ENCODE results near the gene STAP2. TPM values are rescaled to one million over a fixed set of nuclear protein-coding genes. Genes with fewer than 3 reads are reported as not detected.

STAP2 gene
- total and polyA plus RNA-seq, 5 donors: 6.7 to 13.9 (median 10.9) TPM

DNA sequence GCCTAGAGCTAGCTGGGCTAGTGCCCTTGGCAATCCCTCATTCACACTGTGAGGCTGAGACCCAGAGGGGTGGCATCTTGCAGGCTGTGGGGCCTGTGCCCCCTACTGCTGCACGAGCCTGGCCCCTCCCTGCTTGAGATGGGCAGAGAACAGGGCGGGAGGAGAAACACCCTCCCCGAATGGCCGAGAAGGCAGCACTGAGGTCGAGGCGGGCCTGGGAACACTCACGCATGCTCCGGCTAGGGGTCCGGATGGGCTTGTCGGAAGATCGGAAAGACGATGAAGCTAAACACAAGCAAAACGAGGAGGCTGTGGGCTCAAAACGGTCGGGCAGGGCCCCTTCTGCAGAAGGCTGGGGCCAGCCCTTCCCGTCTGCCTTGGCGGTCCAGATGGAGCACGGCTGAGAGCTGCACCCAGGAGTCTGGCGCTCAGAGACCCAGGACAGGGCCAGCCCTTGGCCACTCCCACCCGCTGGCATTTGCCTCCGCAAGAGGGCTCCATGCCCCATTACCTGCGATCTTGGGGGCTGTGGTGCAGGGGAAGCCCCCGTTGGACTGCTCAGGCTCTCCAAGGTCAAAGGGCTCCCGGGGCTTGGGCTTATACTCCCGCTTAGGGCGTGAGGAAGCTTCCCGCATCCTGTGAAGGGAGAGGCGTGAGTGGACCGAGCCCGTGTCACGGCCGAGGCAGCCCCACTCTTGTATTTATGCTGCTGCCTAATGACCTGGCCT, 23.6 kb upstream of the STAP2 start:
- no peaks in the 10 kb centered on the region for H3K4me1 ChIP-seq (ENCODE audit: control insufficient read depth, insufficient read depth, low read length)
- WGBS: 84% methylated on average over 32 of the region's 32 CpGs
- intact Hi-C loops (cut with DNase I): no loop called here
- no peak overlapping the region for H3K4me3 ChIP-seq (ENCODE audit: low read length)
- ATAC-seq (no peak), DNase-seq (peak in 1 of 3 donors; percentile 33)
- H3K27ac ChIP-seq (ENCODE audit: low read length): no peak overlapping the region
- H3K9me3 ChIP-seq (ENCODE audit: control insufficient read depth, low read length): no peaks in the 10 kb centered on the region
- H3K27me3 ChIP-seq (ENCODE audit: control insufficient read depth, insufficient read depth): no peaks in the 10 kb centered on the region

DNA sequence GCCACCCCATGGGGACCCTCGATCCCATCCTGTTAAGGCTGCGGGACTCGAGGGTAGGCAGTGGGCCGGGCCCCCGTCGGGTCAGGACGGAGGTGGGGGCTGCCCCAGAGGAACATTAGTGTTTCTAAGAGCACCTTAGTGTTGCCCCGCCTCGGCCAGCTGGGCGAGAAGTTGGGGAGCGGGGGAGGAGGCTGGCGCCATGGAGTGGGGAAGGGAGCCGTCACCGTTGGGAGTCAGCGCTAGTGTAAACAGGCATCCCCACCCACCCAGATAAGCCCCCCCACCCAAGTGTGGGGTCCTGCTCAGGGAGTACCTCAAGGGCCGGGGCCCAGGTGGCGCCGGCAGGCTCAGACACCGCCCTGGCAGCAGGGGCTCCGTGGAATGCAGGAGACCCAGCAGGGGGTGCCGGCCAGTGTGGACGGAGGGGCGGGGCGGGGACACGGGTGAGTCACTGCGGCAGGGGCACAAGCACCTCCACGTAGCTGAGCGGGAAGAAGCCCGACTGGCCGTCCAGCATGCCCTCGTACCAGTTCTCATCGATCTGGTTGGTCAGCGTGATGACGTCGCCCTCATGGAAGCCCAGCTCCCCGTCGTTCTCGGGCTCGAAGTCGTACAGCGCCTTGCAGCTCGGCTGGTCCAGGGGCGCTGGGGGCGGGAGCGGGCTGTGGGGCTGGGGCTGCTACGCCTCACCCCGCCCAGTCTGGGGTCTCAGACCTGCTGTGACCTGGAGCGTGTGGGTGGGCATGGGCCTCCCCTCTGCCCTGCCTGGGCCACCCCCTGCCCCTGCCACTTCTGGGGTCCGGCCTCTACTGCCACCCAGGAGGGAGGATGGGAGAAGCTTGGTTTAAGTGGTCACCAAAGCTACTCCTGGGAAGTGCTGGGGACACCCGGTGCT, 22.8 kb upstream of the STAP2 start:
- 86% methylated on average over 50 of the region's 50 CpGs for WGBS
- H3K4me3 ChIP-seq (ENCODE audit: low read length): no peak overlapping the region
- peak in 2 of 3 donors; percentile 47 to 63 for DNase-seq
- ATAC-seq: no peak
- H3K4me1 ChIP-seq (ENCODE audit: control insufficient read depth, insufficient read depth, low read length): no peaks in the 10 kb centered on the region
- intact Hi-C loops (cut with DNase I): no loop called here
- no peak overlapping the region for H3K27ac ChIP-seq (ENCODE audit: low read length)
- no peaks in the 10 kb centered on the region for H3K9me3 ChIP-seq (ENCODE audit: control insufficient read depth, low read length)
- H3K27me3 ChIP-seq (ENCODE audit: control insufficient read depth, insufficient read depth): no peaks in the 10 kb centered on the region

GRCh38 chr19:4360641-4361151, 22.1 kb upstream of the STAP2 start:
- Histone ChIP-seq H3K4me1 (ENCODE audit: control insufficient read depth, insufficient read depth, low read length) (no peaks in the 10 kb centered on the region), H3K9me3 (ENCODE audit: control insufficient read depth, low read length) (no peaks in the 10 kb centered on the region), H3K27ac (ENCODE audit: low read length) (no peak overlapping the region), H3K4me3 (ENCODE audit: low read length) (no peak overlapping the region), H3K27me3 (ENCODE audit: control insufficient read depth, insufficient read depth) (no peaks in the 10 kb centered on the region)
- peak in 2 of 3 donors; percentile 57 to 66 for DNase-seq
- 69% methylated on average over 12 of the region's 12 CpGs for WGBS
- intact Hi-C loops (cut with DNase I): no loop called here
- no peak for ATAC-seq

DNA sequence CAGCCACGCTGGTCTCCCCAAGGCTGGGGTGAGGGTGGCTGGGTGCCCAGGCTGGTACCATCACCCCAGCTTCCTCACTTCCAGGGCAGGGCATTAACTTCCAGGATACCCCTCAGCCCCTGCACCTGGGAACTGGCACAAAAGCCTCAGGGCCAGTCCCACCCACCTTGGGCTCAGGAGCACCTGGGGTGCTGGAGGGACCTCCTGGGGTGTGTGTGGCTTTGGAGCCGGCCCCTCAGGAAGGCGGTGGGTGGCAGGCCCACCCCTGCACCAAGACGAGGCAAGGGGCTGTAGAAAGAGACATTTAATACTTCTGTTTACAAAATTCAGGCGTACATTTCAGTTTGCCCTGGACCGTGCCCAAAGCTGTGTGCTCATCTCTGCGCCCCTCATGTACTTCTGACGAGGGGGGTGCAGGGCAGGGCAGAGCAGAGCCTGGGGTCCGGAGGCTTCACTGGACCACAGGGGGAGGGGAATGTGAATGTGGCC, 21.5 kb upstream of the STAP2 start:
- no peaks in the 10 kb centered on the region for H3K27me3 ChIP-seq (ENCODE audit: control insufficient read depth, insufficient read depth)
- H3K9me3 ChIP-seq (ENCODE audit: control insufficient read depth, low read length): no peaks in the 10 kb centered on the region
- no peaks in the 10 kb centered on the region for H3K4me1 ChIP-seq (ENCODE audit: control insufficient read depth, insufficient read depth, low read length)
- DNase-seq: no peak
- no peak overlapping the region for H3K27ac ChIP-seq (ENCODE audit: low read length)
- no peak overlapping the region for H3K4me3 ChIP-seq (ENCODE audit: low read length)
- no peak for ATAC-seq
- 82% methylated on average over 9 of the region's 9 CpGs for WGBS
- intact Hi-C loops (cut with DNase I): no loop called here

- Histone ChIP-seq H3K27me3 (ENCODE audit: control insufficient read depth, insufficient read depth) (no peaks in the 10 kb centered on the region), H3K4me1 (ENCODE audit: control insufficient read depth, insufficient read depth, low read length) (no peaks in the 10 kb centered on the region), H3K9me3 (ENCODE audit: control insufficient read depth, low read length) (no peaks in the 10 kb centered on the region), H3K27ac (ENCODE audit: low read length) (no peak overlapping the region), H3K4me3 (ENCODE audit: low read length) (no peak overlapping the region)
- intact Hi-C loops (cut with DNase I): loop anchor here in 1 of 4 donors (10.0 kb wide), 1 partner anchor 85 kb away; the partner anchor contains the start of gene SHD
- DNase-seq: peak in 1 of 3 donors; percentile 61
- 77% methylated on average over 13 of the region's 13 CpGs for WGBS
- ATAC-seq: no peak
Observed at GRCh38 chr19:4359627-4360000, 21.0 kb upstream of the STAP2 start.

GRCh38 chr19:4358709-4359626, 20.3 kb upstream of the STAP2 start:
- no peaks in the 10 kb centered on the region for H3K9me3 ChIP-seq (ENCODE audit: control insufficient read depth, low read length)
- no peaks in the 10 kb centered on the region for H3K4me1 ChIP-seq (ENCODE audit: control insufficient read depth, insufficient read depth, low read length)
- no peak for ATAC-seq
- no peak overlapping the region for H3K4me3 ChIP-seq (ENCODE audit: low read length)
- 85% methylated on average over 25 of the region's 25 CpGs for WGBS
- no peak overlapping the region for H3K27ac ChIP-seq (ENCODE audit: low read length)
- intact Hi-C loops (cut with DNase I): loop anchor here in 1 of 4 donors (10.0 kb wide), 1 partner anchor 84 kb away; the partner anchor contains the start of gene SHD
- H3K27me3 ChIP-seq (ENCODE audit: control insufficient read depth, insufficient read depth): no peaks in the 10 kb centered on the region
- DNase-seq: peak in 1 of 3 donors; percentile 36

- no peak for ATAC-seq
- no peak for DNase-seq
- no peak overlapping the region for H3K4me3 ChIP-seq (ENCODE audit: low read length)
- intact Hi-C loops (cut with DNase I): loop anchor here in 1 of 4 donors (10.0 kb wide), 1 partner anchor 83 kb away; the partner anchor contains the start of gene SHD
- no peaks in the 10 kb centered on the region for H3K9me3 ChIP-seq (ENCODE audit: control insufficient read depth, low read length)
- no peaks in the 10 kb centered on the region for H3K27me3 ChIP-seq (ENCODE audit: control insufficient read depth, insufficient read depth)
- H3K27ac ChIP-seq (ENCODE audit: low read length): no peak overlapping the region
- no peaks in the 10 kb centered on the region for H3K4me1 ChIP-seq (ENCODE audit: control insufficient read depth, insufficient read depth, low read length)
- WGBS: 82% methylated on average over 16 of the region's 16 CpGs
Observed at GRCh38 chr19:4357921-4358326, 19.3 kb upstream of the STAP2 start.

DNA sequence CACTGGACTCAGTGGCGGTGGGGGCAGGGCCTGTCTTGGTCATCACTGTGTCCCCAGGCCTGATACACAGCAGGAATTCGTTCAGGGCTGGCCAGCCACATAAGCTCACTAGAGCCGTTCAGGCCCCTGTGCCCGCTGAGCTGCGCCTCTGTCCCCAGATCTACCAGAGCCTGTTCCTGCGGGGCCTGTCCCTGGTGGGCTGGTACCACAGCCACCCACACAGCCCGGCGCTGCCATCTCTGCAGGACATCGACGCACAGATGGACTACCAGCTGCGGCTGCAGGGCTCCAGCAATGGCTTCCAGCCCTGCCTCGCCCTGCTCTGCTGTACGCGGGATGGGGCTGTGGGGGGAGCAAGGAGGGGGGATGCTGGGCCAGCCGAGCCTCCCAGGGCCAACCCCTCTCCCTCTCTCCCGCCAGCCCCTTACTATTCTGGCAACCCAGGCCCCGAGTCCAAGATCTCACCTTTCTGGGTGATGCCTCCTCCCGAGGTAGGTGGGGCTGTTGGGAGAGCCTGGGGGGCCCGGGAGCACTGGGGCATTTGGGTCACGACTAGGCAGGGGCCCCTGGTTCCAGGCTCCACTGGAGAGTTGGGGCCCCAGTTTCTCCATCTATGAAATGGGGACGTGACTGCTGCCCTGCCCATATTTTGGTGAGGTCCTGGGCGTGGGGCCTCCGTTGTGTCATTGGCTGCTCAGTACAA, 18.6 kb upstream of the STAP2 start:
- WGBS: 76% methylated on average over 23 of the region's 23 CpGs
- no peak for ATAC-seq
- intact Hi-C loops (cut with DNase I): loop anchor here in 1 of 4 donors (10.0 kb wide), 1 partner anchor 82 kb away; the partner anchor contains the start of gene SHD

DNA sequence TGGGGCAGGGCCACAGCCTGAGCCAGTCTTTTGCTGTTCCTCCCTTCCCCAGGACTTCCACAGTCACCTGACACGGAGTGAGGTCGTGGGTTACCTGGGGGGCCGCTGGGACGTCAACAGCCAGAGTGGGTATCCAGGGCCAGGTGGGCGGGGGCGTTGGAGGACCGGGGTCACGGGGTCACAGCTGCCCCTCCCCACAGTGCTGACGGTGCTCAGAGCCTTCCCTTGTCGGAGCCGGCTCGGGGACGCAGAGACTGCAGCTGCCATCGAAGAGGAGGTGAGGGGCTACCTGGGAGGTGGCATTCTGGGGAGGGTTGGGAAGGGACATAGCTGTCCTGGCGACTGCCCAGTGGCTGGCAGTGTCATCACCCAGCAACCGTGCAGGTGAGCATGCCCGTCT, 16.3 kb upstream of the STAP2 start:
- intact Hi-C loops (cut with DNase I): loop anchor here (5.0 to 10.0 kb wide), 2 partner anchors 80 to 88 kb away; partner anchors contain the start of gene SHD (in 1 of the 4)
- DNase-seq: peak in 1 of 3 donors; percentile 55
- Histone ChIP-seq H3K27ac (ENCODE audit: low read length) (no peak overlapping the region), H3K27me3 (ENCODE audit: control insufficient read depth, insufficient read depth) (no peaks in the 10 kb centered on the region), H3K4me3 (ENCODE audit: low read length) (no peak overlapping the region), H3K9me3 (ENCODE audit: control insufficient read depth, low read length) (no peaks in the 10 kb centered on the region), H3K4me1 (ENCODE audit: control insufficient read depth, insufficient read depth, low read length) (no peaks in the 10 kb centered on the region)
- ATAC-seq: no peak
- 78% methylated on average over 17 of the region's 17 CpGs for WGBS

More for the DNA sequence above, 18.6 kb upstream of the STAP2 start:
- no peak overlapping the region for H3K4me3 ChIP-seq (ENCODE audit: low read length)
- DNase-seq: peak in 1 of 3 donors; percentile 54
- no peak overlapping the region for H3K27ac ChIP-seq (ENCODE audit: low read length)
- H3K9me3 ChIP-seq (ENCODE audit: control insufficient read depth, low read length): no peaks in the 10 kb centered on the region
- H3K27me3 ChIP-seq (ENCODE audit: control insufficient read depth, insufficient read depth): no peaks in the 10 kb centered on the region
- no peaks in the 10 kb centered on the region for H3K4me1 ChIP-seq (ENCODE audit: control insufficient read depth, insufficient read depth, low read length)

All from right cardiac atrium (tissue), 5 donors.